GM19455 (cell line): ENCODE data around the gene ABHD12B.

ENCODE experiments used
- ATAC-seq: cut with Tn5 transposase; IDR thresholded peaks from one replicate; pipeline ENCODE4 v1.9.1; 2021; ENCODE audit not compliant: unreplicated experiment

Gene ABHD12B

GRCh38 chr14:50871914-50872732 is at the start of gene ABHD12B:
ABHD12B (plus strand) TSS chr14:50872053; CDS start chr14:50872175, 122 bp downstream.
- ATAC-seq = no peak

GRCh38 chr14:50822501-50823042 is 49.3 kb upstream of the ABHD12B start:
- no peak for ATAC-seq

GRCh38 chr14:50823051-50823761 is 48.6 kb upstream of the ABHD12B start:
- peak; percentile 25 for ATAC-seq

- ATAC-seq = peak; percentile 54
These were observed 47.9 kb upstream of the ABHD12B start for GRCh38 chr14:50823762-50824636.

- no peak for ATAC-seq
These were observed 46.5 kb upstream of the ABHD12B start for GRCh38 chr14:50825307-50825706.

- no peak for ATAC-seq
These were observed 45.2 kb upstream of the ABHD12B start for GRCh38 chr14:50826681-50827080.

GRCh38 chr14:50828721-50829488 is 42.9 kb upstream of the ABHD12B start:
- no peak for ATAC-seq

- ATAC-seq = no peak
These were observed 42.3 kb upstream of the ABHD12B start for GRCh38 chr14:50829489-50830043.

- ATAC-seq = peak; percentile 51
These were observed 41.6 kb upstream of the ABHD12B start for GRCh38 chr14:50830044-50830931.

- peak; percentile 74 for ATAC-seq
These were observed 40.7 kb upstream of the ABHD12B start, which contains the start of gene NIN for GRCh38 chr14:50830932-50831725. NIN (minus strand) TSS chr14:50831162; CDS start chr14:50822056, 9,106 bp downstream.

GRCh38 chr14:50831726-50832168 is 40.1 kb upstream of the ABHD12B start:
- ATAC-seq = no peak

GRCh38 chr14:50832935-50833630 is 38.8 kb upstream of the ABHD12B start:
- ATAC-seq = no peak

- ATAC-seq = no peak
These were observed 37.0 kb upstream of the ABHD12B start for GRCh38 chr14:50834802-50835276.

GRCh38 chr14:50835280-50835679 is 36.6 kb upstream of the ABHD12B start:
- ATAC-seq = no peak

GRCh38 chr14:50836515-50836914 is 35.3 kb upstream of the ABHD12B start:
- ATAC-seq = no peak

- no peak for ATAC-seq
These were observed 34.6 kb upstream of the ABHD12B start for GRCh38 chr14:50837271-50837670.

- no peak for ATAC-seq
These were observed 33.9 kb upstream of the ABHD12B start for GRCh38 chr14:50837850-50838470.
